ENCODE results near the gene EIF1AX. TPM values are rescaled to one million over a fixed set of nuclear protein-coding genes. Genes with fewer than 3 reads are reported as not detected.
"Not testable (repeated sequence)": the region's sequence is repeated elsewhere in the genome, so short reads cannot be mapped to it uniquely, and the experiment has no call there.

EIF1AX gene
- total RNA-seq, 1 donor from 2014 or later = 45.1 TPM

- not testable (repeated sequence) for DNase-seq (ENCODE audit: low read depth)
Measured at GRCh38 chrX:20127440-20127839, 14.2 kb downstream of the EIF1AX start.

GRCh38 chrX:20126833-20127232, 14.8 kb downstream of the EIF1AX start:
- DNase-seq (ENCODE audit: low read depth) = not testable (repeated sequence)

GRCh38 chrX:20124964-20125363, 16.7 kb downstream of the EIF1AX start:
- DNase-seq (ENCODE audit: low read depth) = no peak

- DNase-seq (ENCODE audit: low read depth) = no peak
Measured at GRCh38 chrX:20118065-20118824, 23.4 kb downstream of the EIF1AX start.

GRCh38 chrX:20116577-20117240, 24.9 kb downstream of the EIF1AX start, which contains the start of gene MAP7D2:
MAP7D2 (minus strand) TSS chrX:20116907; CDS start chrX:20116879, 28 bp downstream.
- no peak for DNase-seq (ENCODE audit: low read depth)

GRCh38 chrX:20116087-20116576, 25.5 kb downstream of the EIF1AX start:
- no peak for DNase-seq (ENCODE audit: low read depth)

GRCh38 chrX:20112022-20112774, 29.4 kb downstream of the EIF1AX start:
- DNase-seq (ENCODE audit: low read depth) = no peak

- DNase-seq (ENCODE audit: low read depth) = no peak
Measured at GRCh38 chrX:20111271-20111670, 30.4 kb downstream of the EIF1AX start.

- no peak for DNase-seq (ENCODE audit: low read depth)
Measured at GRCh38 chrX:20101934-20102581, 39.6 kb downstream of the EIF1AX start.

GRCh38 chrX:20091499-20091898, 50.1 kb downstream of the EIF1AX start:
- DNase-seq (ENCODE audit: low read depth) = no peak

GRCh38 chrX:20089845-20090244, 51.8 kb downstream of the EIF1AX start:
- no peak for DNase-seq (ENCODE audit: low read depth)

- no peak for DNase-seq (ENCODE audit: low read depth)
Measured at GRCh38 chrX:20080277-20080676, 61.4 kb downstream of the EIF1AX start.

Other genes starting within 250 kb of the EIF1AX start
- gene BCLAF3, start 150.8 kb downstream of the EIF1AX start, total RNA-seq = 2.6 and 4.2 TPM in 2 replicates
- 0.05 TPM in 1 of 2 replicates, not detected in the other for gene MAP7D2, start 24.9 kb downstream of the EIF1AX start, total RNA-seq
- gene RPS6KA3, start 125.1 kb upstream of the EIF1AX start, total RNA-seq = 33.0 and 39.9 TPM in 2 replicates

Measured in myocyte (in vitro differentiated cells).